ENCODE data around the gene TBC1D22A.

TBC1D22A gene

DNA sequence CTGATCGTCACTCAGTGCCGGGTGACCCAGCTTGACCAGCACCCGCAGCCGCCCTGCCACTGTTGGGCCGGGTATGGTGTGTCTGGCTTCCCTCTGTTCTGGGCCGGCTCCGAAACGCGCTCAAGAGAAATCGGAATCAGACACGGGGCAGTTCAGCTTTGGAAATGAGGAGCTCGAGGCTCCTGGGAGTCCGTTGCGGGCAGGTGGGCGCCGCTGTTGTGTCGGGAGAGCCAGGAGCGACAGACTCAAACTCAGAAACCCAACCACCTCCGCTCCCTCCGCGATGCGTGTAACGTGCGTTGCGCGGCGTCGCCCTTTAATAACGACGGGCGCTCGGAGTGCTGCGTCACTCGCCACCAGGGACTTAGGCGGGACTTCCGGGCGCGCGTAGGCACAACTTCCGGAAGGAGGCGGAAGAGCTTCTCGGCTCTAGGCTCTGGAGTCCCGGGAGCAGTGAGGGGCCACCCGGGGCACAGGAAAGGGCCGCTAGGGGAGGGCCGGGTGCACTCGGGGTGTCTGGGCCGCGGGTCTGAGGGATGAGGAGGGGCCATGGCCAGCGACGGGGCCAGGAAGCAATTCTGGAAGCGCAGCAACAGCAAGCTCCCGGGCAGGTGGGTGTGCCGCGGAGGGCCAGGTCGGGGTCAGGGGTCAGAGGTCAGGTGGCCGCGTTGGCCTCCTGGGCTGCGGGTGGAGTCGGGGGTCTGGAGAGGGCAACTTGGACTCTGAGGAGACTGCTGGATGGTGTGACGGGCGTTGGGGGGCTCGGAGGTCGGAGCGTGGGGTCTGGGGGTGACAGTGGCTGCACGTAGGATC is at the start of gene TBC1D22A:
Gene TBC1D22A, plus strand, starts transcription at position 413 of the 813 bp plus-strand sequence. Its CDS starts 137 bp downstream, at position 550.
- no peaks in the 10 kb centered on the region for H3K27me3 ChIP-seq (ENCODE audit: control insufficient read depth in 1 of 2, insufficient read depth in 2 of 2, low read length in 2 of 2)
- peak within 1 kb of the TSS; percentile 89 for H3K27ac ChIP-seq (ENCODE audit: low read depth, low read length)
- H3K9me3 ChIP-seq (ENCODE audit: control insufficient read depth in 1 of 2, low read length in 2 of 2) = no peaks in the 10 kb centered on the region
- peaks cover 38 to 50% of the 10 kb centered on the region in 2 donors for H3K4me1 ChIP-seq (ENCODE audit: control insufficient read depth in 1 of 2, insufficient read depth in 2 of 2, low read length in 2 of 2)
- H3K36me3 ChIP-seq (ENCODE audit: control insufficient read depth in 1 of 2, insufficient read depth in 2 of 2, low read length in 2 of 2) = peaks cover 0 to 6% of the 10 kb centered on the region in 2 donors
- H3K9ac ChIP-seq (ENCODE audit: low read depth in 1 of 2, low read length in 2 of 2) = peak within 1 kb of the TSS; percentile 91 to 98
- H3K4me3 ChIP-seq (ENCODE audit: low read depth in 1 of 2, low read length in 2 of 2) = peak within 1 kb of the TSS; percentile 96 to 98

GRCh38 chr22:46714550-46714949 is 47.9 kb upstream of the TBC1D22A start:
- Histone ChIP-seq H3K27ac (ENCODE audit: low read depth, low read length) (no peak overlapping the region), H3K9me3 (ENCODE audit: control insufficient read depth in 1 of 2, low read length in 2 of 2) (no peaks in the 10 kb centered on the region), H3K36me3 (ENCODE audit: control insufficient read depth in 1 of 2, insufficient read depth in 2 of 2, low read length in 2 of 2) (peaks cover 39 to 75% of the 10 kb centered on the region in 2 donors), H3K4me1 (ENCODE audit: control insufficient read depth in 1 of 2, insufficient read depth in 2 of 2, low read length in 2 of 2) (no peaks in the 10 kb centered on the region), H3K4me3 (ENCODE audit: low read depth in 1 of 2, low read length in 2 of 2) (no peak overlapping the region), H3K27me3 (ENCODE audit: control insufficient read depth in 1 of 2, insufficient read depth in 2 of 2, low read length in 2 of 2) (no peaks in the 10 kb centered on the region), H3K9ac (ENCODE audit: low read depth in 1 of 2, low read length in 2 of 2) (no peak overlapping the region)

DNA sequence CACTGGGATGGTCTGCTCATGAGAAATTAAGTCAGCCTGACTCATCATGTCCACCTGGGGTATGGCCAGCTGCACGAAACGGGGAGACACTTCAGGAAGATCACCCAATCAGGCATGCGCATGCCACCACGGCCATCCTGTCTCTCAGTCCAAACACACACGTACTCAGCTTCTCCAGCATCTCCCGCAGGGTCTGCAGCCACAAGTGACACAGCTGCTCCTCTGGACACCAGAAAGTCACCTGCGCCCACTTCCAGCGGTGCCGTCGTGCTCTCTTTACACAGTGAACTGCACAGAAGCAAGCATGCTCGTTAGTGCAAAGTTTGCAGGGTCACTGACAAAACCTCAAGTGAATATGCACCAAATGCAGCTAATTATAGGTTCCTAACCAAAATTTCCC is 42.5 kb upstream of the TBC1D22A start:
- no peaks in the 10 kb centered on the region for H3K9me3 ChIP-seq (ENCODE audit: control insufficient read depth in 1 of 2, low read length in 2 of 2)
- peaks cover 20 to 67% of the 10 kb centered on the region in 2 donors for H3K36me3 ChIP-seq (ENCODE audit: control insufficient read depth in 1 of 2, insufficient read depth in 2 of 2, low read length in 2 of 2)
- H3K27me3 ChIP-seq (ENCODE audit: control insufficient read depth in 1 of 2, insufficient read depth in 2 of 2, low read length in 2 of 2) = no peaks in the 10 kb centered on the region

DNA sequence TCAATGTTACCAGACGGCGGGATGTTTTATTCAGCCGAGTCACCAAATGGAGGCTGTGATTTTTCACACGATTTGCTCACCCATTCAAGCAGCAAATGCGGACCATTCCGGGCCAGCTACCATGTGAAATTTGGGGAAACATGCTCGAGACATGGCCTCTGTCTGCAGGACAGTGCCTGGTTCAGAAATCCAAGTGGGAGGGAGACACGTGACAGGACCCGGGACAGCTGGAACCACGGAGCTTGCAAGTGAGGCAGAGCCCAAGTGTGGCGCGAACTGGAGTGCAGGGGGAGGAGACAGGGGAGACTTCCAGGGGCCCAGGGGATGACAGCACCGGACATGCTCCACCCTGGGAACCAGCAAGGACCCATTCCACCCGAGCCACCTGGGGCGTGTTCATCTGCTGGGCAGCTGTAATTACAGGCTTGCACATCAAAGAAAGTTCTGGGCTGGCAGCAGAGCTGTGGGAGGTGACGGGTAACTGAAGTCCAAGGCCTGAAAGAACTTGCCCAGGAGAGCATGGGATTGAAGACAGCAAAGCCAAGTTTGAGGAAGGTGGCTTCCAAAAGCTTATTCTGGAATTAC is 40.9 kb upstream of the TBC1D22A start:
- Histone ChIP-seq H3K27me3 (ENCODE audit: control insufficient read depth in 1 of 2, insufficient read depth in 2 of 2, low read length in 2 of 2) (no peaks in the 10 kb centered on the region), H3K9ac (ENCODE audit: low read depth in 1 of 2, low read length in 2 of 2) (no peak overlapping the region), H3K27ac (ENCODE audit: low read depth, low read length) (no peak overlapping the region), H3K36me3 (ENCODE audit: control insufficient read depth in 1 of 2, insufficient read depth in 2 of 2, low read length in 2 of 2) (peaks cover 26 to 74% of the 10 kb centered on the region in 2 donors), H3K4me3 (ENCODE audit: low read depth in 1 of 2, low read length in 2 of 2) (no peak overlapping the region), H3K9me3 (ENCODE audit: control insufficient read depth in 1 of 2, low read length in 2 of 2) (no peaks in the 10 kb centered on the region), H3K4me1 (ENCODE audit: control insufficient read depth in 1 of 2, insufficient read depth in 2 of 2, low read length in 2 of 2) (peaks cover 0 to 1% of the 10 kb centered on the region in 2 donors)

More for the DNA sequence above, 42.5 kb upstream of the TBC1D22A start:
- H3K4me3 ChIP-seq (ENCODE audit: low read depth in 1 of 2, low read length in 2 of 2) = no peak overlapping the region
- H3K9ac ChIP-seq (ENCODE audit: low read depth in 1 of 2, low read length in 2 of 2) = no peak overlapping the region
- H3K4me1 ChIP-seq (ENCODE audit: control insufficient read depth in 1 of 2, insufficient read depth in 2 of 2, low read length in 2 of 2) = no peaks in the 10 kb centered on the region
- H3K27ac ChIP-seq (ENCODE audit: low read depth, low read length) = no peak overlapping the region

DNA sequence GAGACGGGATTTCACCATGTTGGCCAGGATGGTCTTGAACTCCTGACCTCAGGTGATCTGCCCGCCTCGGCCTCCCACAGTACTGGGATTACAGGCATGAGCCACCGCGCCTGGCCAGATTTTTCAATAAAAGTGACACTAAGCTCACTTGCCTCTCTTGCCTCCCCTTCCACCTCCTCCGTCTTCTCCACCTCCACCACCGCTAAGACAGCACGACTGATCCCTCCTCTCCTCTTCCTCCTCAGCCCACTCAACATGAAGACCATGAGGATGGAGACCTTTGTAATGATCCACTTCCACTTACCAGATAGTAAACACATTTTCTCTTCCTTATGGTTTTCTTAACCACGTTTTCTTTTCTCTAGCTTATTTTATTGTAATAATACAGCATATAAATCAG is 38.6 kb upstream of the TBC1D22A start:
- H3K9me3 ChIP-seq (ENCODE audit: control insufficient read depth in 1 of 2, low read length in 2 of 2) = no peaks in the 10 kb centered on the region
- H3K36me3 ChIP-seq (ENCODE audit: control insufficient read depth in 1 of 2, insufficient read depth in 2 of 2, low read length in 2 of 2) = peaks cover 13 to 51% of the 10 kb centered on the region in 2 donors
- H3K4me3 ChIP-seq (ENCODE audit: low read depth in 1 of 2, low read length in 2 of 2) = no peak overlapping the region
- no peak overlapping the region for H3K9ac ChIP-seq (ENCODE audit: low read depth in 1 of 2, low read length in 2 of 2)
- no peak overlapping the region for H3K27ac ChIP-seq (ENCODE audit: low read depth, low read length)
- H3K4me1 ChIP-seq (ENCODE audit: control insufficient read depth in 1 of 2, insufficient read depth in 2 of 2, low read length in 2 of 2) = peaks cover 23% of the 10 kb centered on the region in 2 donors
- H3K27me3 ChIP-seq (ENCODE audit: control insufficient read depth in 1 of 2, insufficient read depth in 2 of 2, low read length in 2 of 2) = no peaks in the 10 kb centered on the region

- Histone ChIP-seq H3K36me3 (ENCODE audit: control insufficient read depth in 1 of 2, insufficient read depth in 2 of 2, low read length in 2 of 2) (peaks cover 7 to 39% of the 10 kb centered on the region in 2 donors), H3K4me1 (ENCODE audit: control insufficient read depth in 1 of 2, insufficient read depth in 2 of 2, low read length in 2 of 2) (peaks cover 23 to 26% of the 10 kb centered on the region in 2 donors)
These were observed 37.4 kb upstream of the TBC1D22A start for GRCh38 chr22:46725096-46725495.

GRCh38 chr22:46726066-46726985 is 36.1 kb upstream of the TBC1D22A start:
- H3K9ac ChIP-seq (ENCODE audit: low read depth in 1 of 2, low read length in 2 of 2) = no peak overlapping the region
- H3K4me3 ChIP-seq (ENCODE audit: low read depth in 1 of 2, low read length in 2 of 2) = no peak overlapping the region
- peaks cover 34 to 39% of the 10 kb centered on the region in 2 donors for H3K4me1 ChIP-seq (ENCODE audit: control insufficient read depth in 1 of 2, insufficient read depth in 2 of 2, low read length in 2 of 2)
- H3K9me3 ChIP-seq (ENCODE audit: control insufficient read depth in 1 of 2, low read length in 2 of 2) = no peaks in the 10 kb centered on the region
- no peaks in the 10 kb centered on the region for H3K27me3 ChIP-seq (ENCODE audit: control insufficient read depth in 1 of 2, insufficient read depth in 2 of 2, low read length in 2 of 2)
- no peak overlapping the region for H3K27ac ChIP-seq (ENCODE audit: low read depth, low read length)
- H3K36me3 ChIP-seq (ENCODE audit: control insufficient read depth in 1 of 2, insufficient read depth in 2 of 2, low read length in 2 of 2) = peaks cover 6 to 38% of the 10 kb centered on the region in 2 donors

More at GRCh38 chr22:46725096-46725495, 37.4 kb upstream of the TBC1D22A start:
- H3K27ac ChIP-seq (ENCODE audit: low read depth, low read length) = no peak overlapping the region
- no peak overlapping the region for H3K4me3 ChIP-seq (ENCODE audit: low read depth in 1 of 2, low read length in 2 of 2)
- no peaks in the 10 kb centered on the region for H3K9me3 ChIP-seq (ENCODE audit: control insufficient read depth in 1 of 2, low read length in 2 of 2)
- no peak overlapping the region for H3K9ac ChIP-seq (ENCODE audit: low read depth in 1 of 2, low read length in 2 of 2)
- no peaks in the 10 kb centered on the region for H3K27me3 ChIP-seq (ENCODE audit: control insufficient read depth in 1 of 2, insufficient read depth in 2 of 2, low read length in 2 of 2)

GRCh38 chr22:46726986-46727317 is 35.5 kb upstream of the TBC1D22A start:
- Histone ChIP-seq H3K9ac (ENCODE audit: low read depth in 1 of 2, low read length in 2 of 2) (no peak overlapping the region), H3K4me3 (ENCODE audit: low read depth in 1 of 2, low read length in 2 of 2) (no peak overlapping the region), H3K27ac (ENCODE audit: low read depth, low read length) (no peak overlapping the region), H3K9me3 (ENCODE audit: control insufficient read depth in 1 of 2, low read length in 2 of 2) (no peaks in the 10 kb centered on the region), H3K27me3 (ENCODE audit: control insufficient read depth in 1 of 2, insufficient read depth in 2 of 2, low read length in 2 of 2) (no peaks in the 10 kb centered on the region), H3K36me3 (ENCODE audit: control insufficient read depth in 1 of 2, insufficient read depth in 2 of 2, low read length in 2 of 2) (peaks cover 6 to 32% of the 10 kb centered on the region in 2 donors), H3K4me1 (ENCODE audit: control insufficient read depth in 1 of 2, insufficient read depth in 2 of 2, low read length in 2 of 2) (peaks cover 41 to 45% of the 10 kb centered on the region in 2 donors)

DNA sequence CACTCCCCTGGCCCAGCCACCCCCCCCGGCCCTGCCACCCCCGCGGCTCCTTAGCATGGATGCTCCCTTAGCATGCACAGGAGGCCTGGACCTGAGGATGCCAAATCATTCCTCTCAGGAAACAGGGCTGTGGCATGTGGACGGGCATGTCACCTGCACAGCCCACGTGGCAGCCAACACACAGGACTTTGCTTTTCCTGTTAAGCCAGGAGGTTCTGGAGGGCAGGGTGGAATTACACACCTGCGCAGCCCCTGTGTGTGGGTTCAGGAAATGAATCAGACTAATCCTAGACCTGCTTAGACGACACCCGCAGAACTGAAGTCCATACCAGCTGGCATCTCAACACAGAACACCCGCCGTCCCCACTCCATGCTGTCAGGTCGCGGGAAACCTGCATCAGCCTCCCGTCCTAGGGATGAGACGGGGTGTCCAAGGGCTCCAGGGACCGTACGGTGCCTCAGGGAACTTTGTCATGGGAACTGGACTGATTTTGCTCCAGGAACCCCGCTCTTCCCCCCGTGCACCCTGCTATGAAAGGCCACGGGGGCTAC is 34.6 kb upstream of the TBC1D22A start:
- Histone ChIP-seq H3K9me3 (ENCODE audit: control insufficient read depth in 1 of 2, low read length in 2 of 2) (no peaks in the 10 kb centered on the region), H3K27me3 (ENCODE audit: control insufficient read depth in 1 of 2, insufficient read depth in 2 of 2, low read length in 2 of 2) (no peaks in the 10 kb centered on the region), H3K36me3 (ENCODE audit: control insufficient read depth in 1 of 2, insufficient read depth in 2 of 2, low read length in 2 of 2) (peaks cover 6 to 29% of the 10 kb centered on the region in 2 donors), H3K27ac (ENCODE audit: low read depth, low read length) (no peak overlapping the region), H3K4me1 (ENCODE audit: control insufficient read depth in 1 of 2, insufficient read depth in 2 of 2, low read length in 2 of 2) (peaks cover 44 to 48% of the 10 kb centered on the region in 2 donors), H3K9ac (ENCODE audit: low read depth in 1 of 2, low read length in 2 of 2) (no peak overlapping the region), H3K4me3 (ENCODE audit: low read depth in 1 of 2, low read length in 2 of 2) (no peak overlapping the region)

All from duodenal mucosa (tissue), 2 donors.